Lower lobe of right lung (tissue), 2 donors: ENCODE data around the gene COPG1. TPM values are rescaled to one million over a fixed set of nuclear protein-coding genes. Genes with fewer than 3 reads are reported as not detected.

Experiments used
- ATAC-seq, 2 donors: fragments of 200-7000 bp; cut with Tn5 transposase; one replicate each; pipeline ENCODE4 v1.9.1; 2020 to 2022; ENCODE audit warnings: mild to moderate bottlenecking in 2 of 2, moderate library complexity in 2 of 2
- DNase-seq: peaks from one replicate; pipeline ENCODE4 v3.0.0-alpha.2; 2020
- H3K27ac ChIP-seq: fragments of 200-600 bp; one replicate; pipeline ENCODE4 v1.8.0; 2022
- H3K27me3 ChIP-seq: fragments of 200-600 bp; one replicate; pipeline ENCODE4 v1.8.0; 2022; ENCODE audit warnings: low read depth
- H3K36me3 ChIP-seq: fragments of 200-600 bp; one replicate; pipeline ENCODE4 v1.8.0; 2022; ENCODE audit warnings: mild to moderate bottlenecking
- H3K4me1 ChIP-seq: fragments of 200-600 bp; one replicate; pipeline ENCODE4 v1.8.0; 2022
- H3K4me3 ChIP-seq: fragments of 200-600 bp; one replicate; pipeline ENCODE4 v1.8.0; 2022; ENCODE audit warnings: mild to moderate bottlenecking
- H3K9me3 ChIP-seq: fragments of 200-600 bp; one replicate; pipeline ENCODE4 v1.8.0; 2022
- intact Hi-C: fragments of 100-400 bp; cut with DNase I; formaldehyde crosslinking; loops from one replicate; pipeline ENCODE4 v1.11.0; 2022
- total RNA-seq: library from RNA; stranded (reverse); fragmentation: NEBNext Ultra II Directional; extraction: Animal tissue kit (Norgen Biotek cat#: 25700); gene quantifications from one replicate; pipeline ENCODE4 v1.2.1, GENCODE V29; 2021
- TF ChIP-seq, protein P1 (sequence below): fragments of 200-600 bp; IDR thresholded peaks from one replicate; pipeline ENCODE4 v1.8.0; 2022; ENCODE audit warnings: antibody characterized with exemption, mild to moderate bottlenecking
- donor health status: DM: no; HTN: yes; CAD: no; lungs with severe emphysema.

Gene COPG1
- total RNA-seq, 1 donor from 2014 or later: 150 TPM

DNA sequence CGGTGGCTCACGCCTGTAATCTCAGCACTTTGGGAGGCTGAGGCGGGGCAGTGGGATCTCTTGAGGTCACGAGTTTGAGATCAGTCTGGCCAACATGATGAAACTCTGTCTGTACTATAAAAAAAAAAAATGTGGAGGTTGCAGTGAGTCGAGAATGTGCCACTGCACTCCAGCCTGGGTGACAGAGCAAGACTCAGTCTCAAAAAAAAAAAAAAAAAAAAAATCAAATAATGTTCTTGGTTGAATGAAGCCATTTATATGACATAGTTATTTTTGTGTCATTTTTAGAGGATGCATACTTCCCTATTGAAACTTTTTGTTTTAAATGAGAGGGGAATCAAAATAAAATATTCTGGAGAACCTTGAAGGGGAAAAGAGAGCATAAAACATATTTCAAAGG lies 32.3 kb downstream of the COPG1 start:
- peaks cover 31% of the 10 kb centered on the region for H3K4me1 ChIP-seq
- H3K4me3 ChIP-seq: no peak overlapping the region
- TF ChIP-seq, protein P1, sequence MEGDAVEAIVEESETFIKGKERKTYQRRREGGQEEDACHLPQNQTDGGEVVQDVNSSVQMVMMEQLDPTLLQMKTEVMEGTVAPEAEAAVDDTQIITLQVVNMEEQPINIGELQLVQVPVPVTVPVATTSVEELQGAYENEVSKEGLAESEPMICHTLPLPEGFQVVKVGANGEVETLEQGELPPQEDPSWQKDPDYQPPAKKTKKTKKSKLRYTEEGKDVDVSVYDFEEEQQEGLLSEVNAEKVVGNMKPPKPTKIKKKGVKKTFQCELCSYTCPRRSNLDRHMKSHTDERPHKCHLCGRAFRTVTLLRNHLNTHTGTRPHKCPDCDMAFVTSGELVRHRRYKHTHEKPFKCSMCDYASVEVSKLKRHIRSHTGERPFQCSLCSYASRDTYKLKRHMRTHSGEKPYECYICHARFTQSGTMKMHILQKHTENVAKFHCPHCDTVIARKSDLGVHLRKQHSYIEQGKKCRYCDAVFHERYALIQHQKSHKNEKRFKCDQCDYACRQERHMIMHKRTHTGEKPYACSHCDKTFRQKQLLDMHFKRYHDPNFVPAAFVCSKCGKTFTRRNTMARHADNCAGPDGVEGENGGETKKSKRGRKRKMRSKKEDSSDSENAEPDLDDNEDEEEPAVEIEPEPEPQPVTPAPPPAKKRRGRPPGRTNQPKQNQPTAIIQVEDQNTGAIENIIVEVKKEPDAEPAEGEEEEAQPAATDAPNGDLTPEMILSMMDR: no peak
- ATAC-seq: no peak
- H3K36me3 ChIP-seq: peaks cover 32% of the 10 kb centered on the region
- H3K9me3 ChIP-seq: no peaks in the 10 kb centered on the region
- no peak for DNase-seq
- H3K27ac ChIP-seq: no peak overlapping the region
- intact Hi-C loops: no loop called here
- no peaks in the 10 kb centered on the region for H3K27me3 ChIP-seq

DNA sequence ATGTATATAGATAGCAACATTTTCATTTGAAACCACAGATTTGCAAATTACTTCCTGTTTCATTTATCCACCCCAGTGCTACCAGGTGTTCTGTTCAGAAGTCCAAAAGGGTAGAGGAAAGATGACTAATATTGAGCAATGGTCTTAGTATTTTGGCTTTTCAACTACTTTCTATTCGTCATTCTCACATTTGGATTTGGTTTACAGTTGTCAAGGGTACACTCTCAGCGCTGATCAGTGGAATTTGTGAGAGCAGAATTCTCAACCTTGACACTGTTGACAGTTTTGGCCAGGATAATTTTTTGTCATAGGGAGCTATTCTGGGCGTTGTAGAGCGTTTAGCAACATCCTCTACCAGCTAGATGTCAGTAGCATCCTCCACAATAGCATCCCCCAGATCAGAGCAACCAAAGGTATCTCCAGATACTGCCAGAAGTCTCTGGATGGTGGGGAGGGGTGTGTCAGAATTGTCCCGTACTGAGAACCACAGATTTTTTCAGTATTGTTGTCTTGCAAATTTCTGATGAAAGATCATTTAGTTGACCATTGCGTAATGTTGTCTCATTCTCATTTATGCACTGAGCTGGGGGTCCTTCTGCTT lies 33.4 kb downstream of the COPG1 start:
- no peaks in the 10 kb centered on the region for H3K27me3 ChIP-seq
- H3K4me1 ChIP-seq: peaks cover 27% of the 10 kb centered on the region
- no peak for DNase-seq
- peaks cover 29% of the 10 kb centered on the region for H3K36me3 ChIP-seq
- H3K27ac ChIP-seq: no peak overlapping the region
- ATAC-seq: no peak
- no peaks in the 10 kb centered on the region for H3K9me3 ChIP-seq
- TF ChIP-seq, protein P1: no peak
- H3K4me3 ChIP-seq: no peak overlapping the region
- intact Hi-C loops: no loop called here

DNA sequence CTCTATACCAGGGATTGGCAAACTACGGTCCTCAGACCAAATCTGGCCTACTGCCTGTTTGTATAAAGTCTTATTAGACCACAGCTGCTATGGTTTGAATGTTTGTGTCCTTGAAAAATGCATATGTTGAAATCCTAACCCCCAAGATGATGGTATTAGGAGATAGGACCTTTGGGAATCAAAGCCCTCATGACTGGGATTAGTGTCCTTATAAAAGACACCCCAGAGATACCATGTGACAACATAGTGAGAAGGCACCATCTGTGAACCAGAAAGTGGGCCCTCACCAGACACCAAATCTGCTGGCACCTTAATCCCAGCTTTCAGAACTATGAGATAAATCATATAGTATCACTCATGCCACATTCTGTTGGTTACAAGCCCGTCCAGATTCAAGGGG lies 36.7 kb downstream of the COPG1 start:
- H3K9me3 ChIP-seq: no peaks in the 10 kb centered on the region
- H3K36me3 ChIP-seq: peaks cover 55% of the 10 kb centered on the region
- no peaks in the 10 kb centered on the region for H3K27me3 ChIP-seq
- H3K27ac ChIP-seq: no peak overlapping the region
- H3K4me1 ChIP-seq: peaks cover 5% of the 10 kb centered on the region
- TF ChIP-seq, protein P1: no peak
- ATAC-seq (no peak), DNase-seq (no peak)
- intact Hi-C loops: no loop called here
- no peak overlapping the region for H3K4me3 ChIP-seq

DNA sequence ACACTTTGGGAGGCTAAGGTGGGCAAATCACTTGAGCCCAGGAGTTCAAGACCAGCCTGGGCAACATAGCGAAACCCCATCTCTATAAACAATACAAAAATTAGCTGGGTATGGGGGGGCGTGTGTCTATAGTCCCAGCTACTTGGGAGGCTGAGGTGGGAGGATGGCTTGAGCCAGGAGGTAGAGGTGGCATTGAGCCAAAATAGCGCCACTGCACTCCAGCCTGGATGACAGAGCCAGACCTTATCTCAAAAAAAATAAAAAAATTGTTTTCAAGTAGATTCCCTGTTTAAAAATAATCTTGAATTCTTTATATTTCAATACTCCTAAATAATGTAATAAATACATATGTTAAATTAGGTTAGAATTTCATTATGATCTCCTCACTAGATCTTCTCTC lies 39.0 kb downstream of the COPG1 start:
- TF ChIP-seq, protein P1: no peak
- intact Hi-C loops: no loop called here
- Histone ChIP-seq H3K4me1 (no peaks in the 10 kb centered on the region), H3K36me3 (peaks cover 70% of the 10 kb centered on the region), H3K27ac (no peak overlapping the region), H3K4me3 (no peak overlapping the region), H3K27me3 (no peaks in the 10 kb centered on the region), H3K9me3 (no peaks in the 10 kb centered on the region)
- ATAC-seq (no peak), DNase-seq (no peak)

DNA sequence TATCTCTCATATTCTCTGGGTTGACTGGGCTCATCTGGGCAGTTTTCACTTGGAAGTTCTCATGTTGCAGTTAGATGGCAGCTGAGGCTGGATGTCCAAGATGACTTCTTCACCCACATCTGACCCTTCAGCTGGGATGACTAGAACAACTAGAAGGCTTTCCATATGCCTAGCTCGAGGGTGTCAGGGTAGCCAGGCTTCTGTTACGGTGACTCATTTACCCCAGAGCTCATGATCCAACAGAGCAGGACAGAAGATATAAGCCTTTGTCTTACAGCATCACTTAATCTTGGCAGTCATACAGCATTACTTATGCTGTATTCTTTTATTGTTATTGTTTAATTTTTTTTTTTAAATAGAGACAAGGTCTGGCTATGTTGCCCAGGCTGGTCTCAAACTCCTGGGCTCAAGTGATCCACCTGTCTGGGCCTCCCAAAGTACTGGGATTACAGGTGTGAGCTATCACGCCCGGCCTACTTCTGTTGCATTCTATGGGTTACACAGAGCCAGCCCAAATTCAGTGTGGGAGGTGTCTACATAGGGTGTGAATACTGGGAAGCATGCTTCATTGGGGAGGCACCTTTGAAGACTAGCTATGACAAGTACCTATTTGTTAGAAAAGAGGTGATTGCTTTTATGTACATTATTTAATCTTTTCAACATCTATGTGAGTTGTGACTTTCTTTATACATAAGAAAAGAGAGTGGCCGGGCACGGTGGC lies 40.0 kb downstream of the COPG1 start:
- Histone ChIP-seq H3K4me3 (no peak overlapping the region), H3K27me3 (no peaks in the 10 kb centered on the region), H3K9me3 (no peaks in the 10 kb centered on the region), H3K4me1 (no peaks in the 10 kb centered on the region), H3K27ac (no peak overlapping the region), H3K36me3 (peaks cover 75% of the 10 kb centered on the region)
- TF ChIP-seq, protein P1: no peak
- intact Hi-C loops: no loop called here
- DNase-seq (no peak), ATAC-seq (no peak)
